SKM-1 treated with dmso at 0.1 percent for 144 hours (cell line): ENCODE measurements around the gene PCDHB10.

ENCODE experiments used
- DNase-seq: peaks from one replicate; lab custom pipeline; 2025; ENCODE audit not compliant: unreplicated experiment; lab: John Stamatoyannopoulos, UW

PCDHB10 gene

DNA sequence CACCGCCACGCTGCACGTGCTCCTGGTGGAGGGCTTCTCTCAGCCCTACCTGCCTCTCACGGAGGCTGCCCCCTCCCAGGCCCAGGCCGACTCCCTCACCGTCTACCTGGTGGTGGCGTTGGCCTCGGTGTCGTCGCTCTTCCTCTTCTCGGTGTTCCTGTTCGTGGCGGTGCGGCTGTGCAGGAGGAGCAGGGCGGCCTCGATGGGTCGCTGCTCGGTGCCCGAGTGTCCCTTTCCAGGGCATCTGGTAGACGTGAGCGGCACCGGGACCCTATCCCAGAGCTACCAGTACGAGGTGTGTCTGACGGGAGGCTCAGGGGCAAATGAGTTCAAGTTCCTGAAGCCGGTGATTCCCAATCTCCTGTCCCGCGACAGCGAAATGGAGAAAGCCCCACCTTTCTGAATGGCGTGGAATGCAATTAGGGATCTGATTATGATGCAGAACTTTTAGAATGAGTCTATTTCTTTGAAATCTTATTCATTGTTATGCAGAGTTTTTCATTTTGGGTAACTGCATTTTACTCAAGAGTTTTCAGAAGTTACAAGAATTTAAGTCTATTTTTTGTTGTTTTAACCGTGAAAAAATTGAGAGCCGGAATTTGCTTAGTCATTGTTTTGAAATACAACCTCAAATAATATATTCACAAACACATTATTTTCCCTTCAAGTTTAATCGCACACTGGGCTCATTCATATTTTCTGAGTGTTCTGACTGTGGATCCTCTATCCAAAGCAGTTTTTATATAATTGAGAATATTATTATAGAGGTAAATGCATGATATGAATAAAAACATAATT, 44.6 kb downstream of the PCDHB10 start:
- no peak for DNase-seq

DNA sequence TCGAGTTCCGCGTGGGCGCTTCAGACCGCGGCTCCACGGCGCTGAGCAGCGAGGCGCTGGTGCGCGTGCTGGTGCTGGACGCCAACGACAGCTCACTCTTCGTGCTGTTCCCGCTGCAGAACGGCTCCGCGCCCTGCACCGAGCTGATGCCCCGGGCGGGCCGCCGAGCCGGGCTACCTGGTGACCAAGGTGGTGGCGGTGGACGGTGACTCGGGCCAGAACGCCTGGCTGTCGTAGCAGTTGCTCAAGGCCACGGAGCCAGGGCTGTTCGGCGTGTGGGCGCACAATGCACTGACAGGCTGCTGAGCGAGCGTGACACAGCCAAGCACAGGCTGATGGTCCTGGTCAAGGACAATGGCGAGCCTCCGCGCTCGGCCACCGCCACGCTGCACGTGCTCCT, 49.3 kb downstream of the PCDHB10 start:
- DNase-seq: no peak
